Right hindlimb (tissue), 1 donor: ENCODE measurements around the gene MSI2.
A peak's percentile ranks its signal among the peaks of the same experiment; 100 is the strongest.

Experiments used
- DNase-seq: peaks from one replicate; pipeline ENCODE4 v3.0.0-alpha.2; 2018

MSI2 gene

DNA sequence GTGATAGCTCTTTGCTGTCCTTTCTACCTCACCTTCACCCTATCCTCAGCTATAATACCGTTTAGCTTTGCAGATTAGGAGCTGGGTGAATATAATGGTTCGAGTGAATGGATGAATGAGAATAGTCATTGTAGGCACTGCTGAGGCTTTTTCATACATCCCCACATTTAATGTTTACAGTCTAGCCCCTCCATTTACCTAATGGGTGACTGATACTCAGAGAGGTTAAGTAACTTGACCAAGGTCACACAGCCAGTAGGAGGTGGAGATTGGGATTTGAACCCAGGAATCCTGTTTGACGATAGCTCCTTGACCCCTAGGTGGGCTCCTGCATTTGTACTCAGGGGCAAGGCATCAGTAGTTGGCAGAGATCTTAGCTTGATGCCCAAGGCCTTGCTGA is 293.1 kb downstream of the MSI2 start:
- DNase-seq: no peak

- DNase-seq: no peak
These were observed 293.7 kb downstream of the MSI2 start for GRCh38 chr17:57550016-57550415.

DNA sequence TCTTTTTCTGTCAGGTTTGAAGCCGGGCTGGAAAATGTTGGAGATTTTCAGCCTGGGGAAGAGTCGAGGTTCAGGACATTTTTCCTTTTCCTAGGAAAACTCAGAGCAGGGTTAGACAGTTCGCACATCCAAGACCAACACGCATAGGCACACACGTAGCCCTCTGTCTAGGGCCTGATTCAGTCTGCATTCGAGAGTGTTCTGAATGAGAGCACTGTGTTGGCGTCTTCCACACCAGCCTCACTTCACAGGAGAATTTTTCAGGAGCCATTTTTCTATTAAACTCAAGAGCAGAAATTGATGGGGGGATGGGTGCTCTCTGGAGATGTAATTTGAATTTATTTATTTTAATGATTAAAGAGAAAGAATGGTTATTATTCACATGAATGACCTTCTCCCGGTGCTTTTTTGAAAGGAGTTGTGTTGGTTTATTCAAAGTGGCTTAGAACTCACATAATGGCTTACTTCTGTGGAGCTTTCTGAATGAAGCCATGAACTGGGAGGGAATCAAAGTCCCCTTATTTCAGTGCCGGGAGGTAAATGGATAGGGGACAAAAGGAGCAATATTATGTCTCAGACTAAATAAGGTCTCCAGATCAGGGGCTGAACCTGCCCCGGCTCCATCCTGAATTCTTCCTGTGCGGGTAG is 294.5 kb downstream of the MSI2 start:
- no peak for DNase-seq

GRCh38 chr17:57551321-57552079 is 295.2 kb downstream of the MSI2 start:
- no peak for DNase-seq

GRCh38 chr17:57552114-57552624 is 295.8 kb downstream of the MSI2 start:
- peak; percentile 53 for DNase-seq

- no peak for DNase-seq
These were observed 297.2 kb downstream of the MSI2 start for GRCh38 chr17:57553526-57553925.

DNA sequence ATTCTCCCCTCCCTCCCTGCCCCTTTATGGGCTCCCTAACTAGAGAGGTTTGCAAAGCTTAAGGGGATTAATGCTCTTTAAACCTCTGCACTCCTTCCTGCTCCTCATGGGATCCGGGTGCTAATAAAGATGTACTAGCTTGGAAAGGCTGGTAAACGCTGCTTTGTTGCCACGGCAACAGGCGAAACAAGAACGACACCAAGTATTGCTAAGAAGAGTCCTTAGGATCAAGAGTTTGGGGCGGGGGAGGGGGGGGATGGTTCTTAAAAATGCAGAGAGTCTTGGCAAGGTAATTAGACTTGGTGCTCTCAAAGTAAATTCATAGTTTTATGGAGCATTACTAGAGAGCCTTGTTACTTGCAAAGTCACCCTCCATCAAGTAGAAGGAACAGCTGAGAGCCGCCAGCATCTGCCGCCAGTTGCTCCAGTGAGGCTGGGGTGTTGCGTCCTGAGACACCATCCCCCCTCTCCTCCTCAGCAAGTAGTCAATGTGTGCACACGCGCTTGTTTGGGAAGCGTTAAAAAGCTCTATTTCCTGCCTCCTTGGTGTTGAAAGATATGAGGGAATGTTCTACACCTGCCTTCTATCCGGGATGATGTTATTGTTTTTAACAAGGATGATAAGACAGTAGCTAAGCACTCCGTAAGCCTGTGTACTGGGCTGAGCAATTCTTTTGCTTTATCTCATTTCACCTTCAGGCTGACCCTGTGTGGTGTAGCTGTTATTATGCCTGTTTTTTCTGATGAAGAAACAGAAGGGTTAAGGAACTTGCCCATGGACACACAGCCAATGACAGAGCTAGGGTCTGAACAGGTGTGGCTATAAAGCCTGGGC is 297.9 kb downstream of the MSI2 start:
- peak; percentile 65 for DNase-seq

- no peak for DNase-seq
These were observed 298.7 kb downstream of the MSI2 start for GRCh38 chr17:57554826-57555635.

- DNase-seq: no peak
These were observed 299.4 kb downstream of the MSI2 start for GRCh38 chr17:57555636-57556175.

- no peak for DNase-seq
These were observed 300.0 kb downstream of the MSI2 start for GRCh38 chr17:57556320-57556719.

- no peak for DNase-seq
These were observed 300.7 kb downstream of the MSI2 start for GRCh38 chr17:57556977-57557376.

DNA sequence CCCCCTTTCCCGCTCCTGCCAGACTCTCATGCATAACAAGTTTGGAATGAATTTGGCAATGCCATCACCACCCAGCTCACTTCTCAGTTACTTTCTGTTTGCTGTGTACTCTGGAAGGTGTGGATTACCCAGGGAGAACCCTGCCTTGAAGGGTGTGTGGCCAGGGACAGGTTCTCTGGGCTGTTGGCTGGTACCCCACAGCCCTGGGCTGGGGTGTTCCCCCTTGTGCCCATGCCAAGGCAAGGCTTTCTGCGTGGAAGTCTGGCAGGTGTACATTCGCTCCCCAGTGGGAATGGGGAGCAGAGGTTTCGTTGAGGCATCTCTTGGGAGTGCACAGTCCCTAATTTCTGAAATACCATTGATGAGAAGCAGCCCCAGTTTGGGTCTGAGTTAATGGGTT is 301.1 kb downstream of the MSI2 start:
- DNase-seq: no peak

GRCh38 chr17:57557834-57558681 is 301.7 kb downstream of the MSI2 start:
- no peak for DNase-seq

DNA sequence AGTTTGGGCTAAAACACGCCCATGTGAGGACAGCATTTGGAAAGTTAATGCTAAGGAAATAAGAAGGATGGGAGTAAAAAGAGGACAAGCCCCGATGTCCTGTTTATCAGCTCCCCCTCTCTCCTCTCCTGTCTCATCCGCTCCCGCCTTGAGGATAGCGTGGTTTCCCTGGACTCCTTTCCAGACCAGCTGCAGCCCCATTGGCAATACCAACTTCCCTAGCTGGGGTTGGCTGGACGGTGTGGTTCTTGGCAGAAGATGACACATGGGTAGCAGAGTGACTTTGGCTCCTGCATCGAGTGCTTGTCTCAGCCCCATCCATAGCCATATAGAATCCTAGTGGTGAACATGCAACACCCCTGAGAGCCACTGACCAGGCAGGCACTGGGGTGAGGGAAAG is 302.9 kb downstream of the MSI2 start:
- no peak for DNase-seq

DNA sequence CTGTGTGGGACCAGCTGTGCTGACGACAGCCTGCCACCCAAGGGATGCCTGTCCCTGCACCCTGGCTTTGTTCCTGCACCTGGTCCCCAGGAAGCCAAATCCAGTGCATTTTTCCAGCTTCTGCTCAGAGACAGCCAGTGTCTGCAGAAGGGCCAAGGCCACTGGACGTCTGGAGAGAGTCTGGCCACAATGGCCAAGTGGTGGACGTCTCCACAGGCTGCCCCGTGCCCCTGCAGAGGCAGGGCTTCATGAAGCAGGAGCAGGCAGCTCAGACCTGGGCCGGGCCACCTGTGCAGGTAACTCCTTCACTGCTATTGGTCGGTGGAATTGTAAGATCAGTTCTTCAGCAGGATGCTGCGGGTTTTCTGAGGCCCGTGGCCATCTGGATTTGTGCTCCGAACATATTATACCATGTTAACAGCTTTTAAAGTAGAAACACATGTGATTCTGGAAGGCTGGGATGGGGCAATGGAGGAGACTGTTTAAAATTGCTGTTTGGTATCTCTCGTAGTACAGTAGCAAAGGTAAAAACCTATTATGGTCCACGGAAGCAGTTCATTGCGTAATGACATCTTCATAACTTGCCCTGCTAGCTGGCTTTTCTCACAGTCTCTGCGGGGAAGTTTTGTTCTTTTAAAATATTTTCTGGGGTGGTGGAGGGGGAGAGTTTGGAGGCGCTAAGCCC is 303.5 kb downstream of the MSI2 start:
- DNase-seq: no peak

DNA sequence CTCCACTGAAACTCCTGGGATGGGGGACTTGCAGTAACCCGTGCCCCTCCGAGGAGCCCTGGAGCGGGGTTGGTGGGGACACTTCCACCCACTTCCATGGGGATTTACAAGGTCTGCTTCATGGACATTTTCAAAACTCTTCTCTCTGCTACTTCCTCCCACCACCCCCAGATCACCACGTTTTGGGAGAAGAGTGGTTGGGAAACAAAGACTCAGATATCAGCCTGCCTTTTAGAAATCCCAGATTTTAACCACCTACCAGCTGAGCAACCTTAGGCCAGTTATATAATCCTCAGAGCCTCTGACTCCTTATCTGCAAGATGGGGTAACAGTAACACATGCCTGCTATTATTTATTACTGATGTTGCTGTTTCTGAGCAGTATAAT is 304.0 kb downstream of the MSI2 start:
- DNase-seq: no peak

GRCh38 chr17:57561072-57561861 is 304.9 kb downstream of the MSI2 start:
- DNase-seq: no peak

DNA sequence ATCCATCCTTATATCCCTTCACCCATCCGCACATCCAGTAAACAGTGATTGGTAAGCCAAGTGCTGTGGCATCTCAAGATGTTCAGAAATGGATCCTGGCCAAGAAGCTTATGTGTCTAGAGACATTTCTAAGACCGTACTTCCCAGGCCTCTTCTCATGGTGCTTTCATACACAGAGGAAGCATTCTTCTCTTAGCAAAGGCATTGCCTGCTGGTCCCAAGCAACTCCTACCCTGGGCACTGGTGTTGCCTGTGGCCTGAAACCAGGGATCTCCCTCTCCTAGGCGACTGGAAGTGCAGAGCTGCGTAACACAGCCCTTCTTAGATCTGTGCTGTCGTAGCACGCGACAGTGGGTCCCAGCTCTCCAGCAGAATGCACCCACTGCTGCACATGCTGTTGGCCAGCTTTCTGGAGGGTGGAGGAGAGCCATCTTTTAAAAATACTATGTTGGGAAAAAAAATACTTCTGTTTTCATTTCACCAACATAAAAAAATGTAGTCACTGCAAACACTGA is 305.9 kb downstream of the MSI2 start:
- no peak for DNase-seq

GRCh38 chr17:57563958-57564357 is 307.6 kb downstream of the MSI2 start:
- DNase-seq: no peak

DNA sequence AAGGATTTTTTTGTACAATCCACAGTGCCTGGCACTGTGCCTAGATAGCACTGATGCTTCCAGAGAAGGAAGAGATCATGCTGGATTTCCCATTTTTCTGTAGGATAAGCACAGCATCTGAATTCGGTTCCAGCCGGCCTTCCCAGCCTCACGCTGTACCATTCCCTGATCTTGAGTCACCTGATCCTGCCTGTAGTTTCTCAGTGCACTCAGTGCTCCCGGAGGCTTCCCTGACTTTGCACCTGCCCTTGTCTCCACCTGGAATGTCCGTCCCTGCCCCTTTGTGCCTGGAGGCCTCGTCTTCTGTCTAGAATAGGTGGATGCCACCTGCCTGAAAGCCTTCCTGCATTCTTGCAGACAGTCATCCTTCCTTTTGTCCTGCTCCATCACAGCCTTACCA is 308.9 kb downstream of the MSI2 start:
- DNase-seq: no peak
